Vagina (tissue), 2 donors: Measurements from ENCODE around the gene DIAPH2. TPM values are rescaled to one million over a fixed set of nuclear protein-coding genes. Genes with fewer than 3 reads are reported as not detected.

ENCODE experiments used
- DNase-seq, 2 donors: peaks; one replicate each; pipeline ENCODE4 v3.0.0-alpha.2; 2017; ENCODE audit errors: extremely low spot score in 2 of 2
- H3K27ac ChIP-seq: fragments of 200-600 bp; sonication (generic); one replicate; pipeline ENCODE4 v1.5.1; 2019
- H3K27me3 ChIP-seq: fragments of 200-600 bp; sonication (generic); one replicate; pipeline ENCODE4 v1.5.1; 2019
- H3K36me3 ChIP-seq, 2 donors: fragments of 200-600 bp; sonication (generic); one replicate each; pipeline ENCODE4 v1.5.1; 2017 to 2019
- H3K4me1 ChIP-seq: fragments of 200-600 bp; sonication (generic); one replicate; pipeline ENCODE4 v1.5.1; 2019
- H3K4me3 ChIP-seq, 2 donors: fragments of 200-600 bp; sonication (generic); 1 replicate in 1 of 2; 2 replicates in 1 of 2; pipeline ENCODE4 v1.5.1; 2016 to 2019
- H3K9me3 ChIP-seq: fragments of 200-600 bp; sonication (generic); one replicate; pipeline ENCODE4 v1.5.1; 2019
- POLR2A ChIP-seq, 2 donors: fragments of 450-650 bp; IDR thresholded peaks; one replicate each; pipeline ENCODE4 v1.6.1; 2017; ENCODE audit warnings: antibody characterized with exemption in 2 of 2, mild to moderate bottlenecking in 2 of 2, moderate library complexity in 2 of 2
- POLR2AphosphoS5 ChIP-seq, 2 donors: sonication (generic); formaldehyde crosslinking; IDR thresholded peaks; one replicate each; pipeline ENCODE4 v1.9.0; 2017; ENCODE audit warnings: antibody characterized with exemption in 2 of 2, mild to moderate bottlenecking in 2 of 2, low read depth in 1 of 2; ENCODE audit not compliant: insufficient read depth in 1 of 2
- intact Hi-C: fragments of 100-400 bp; cut with DNase I; formaldehyde crosslinking; loops from one replicate; pipeline ENCODE4 v1.15.1; 2023
- total RNA-seq: library from RNA; depleted of rRNA; stranded (reverse); fragments of >200 nt; gene quantifications from one replicate; pipeline ENCODE4 v1.2.3, GENCODE V29; 2016
- TF ChIP-seq, protein P1 (sequence below), 3 experiments: fragments of 450-650 bp in 2 of 3; fragments of 200-600 bp in 1 of 3; sonication (generic) in 1 of 3; IDR thresholded peaks; one replicate each; pipeline ENCODE4 v1.5.1; 2017 to 2019; ENCODE audit warnings: antibody characterized with exemption in 3 of 3, mild to moderate bottlenecking in 2 of 3, moderate library complexity in 2 of 3

Gene DIAPH2
- total RNA-seq, 1 donor from 2014 or later = 38.8 TPM

- Histone ChIP-seq H3K4me3 (no peak overlapping the region), H3K36me3 (no peaks in the 10 kb centered on the region), H3K27me3 (no peaks in the 10 kb centered on the region), H3K9me3 (no peaks in the 10 kb centered on the region), H3K27ac (no peak overlapping the region), H3K4me1 (no peaks in the 10 kb centered on the region)
- intact Hi-C loops = no loop called here
- TF ChIP-seq POLR2A (IDR thresholded peaks at IDR 0.05) (no peak), POLR2AphosphoS5 (IDR thresholded peaks at IDR 0.05; ENCODE audit: insufficient read depth in 1 of 2, low read depth in 1 of 2) (no peak)
- TF ChIP-seq, protein P1, sequence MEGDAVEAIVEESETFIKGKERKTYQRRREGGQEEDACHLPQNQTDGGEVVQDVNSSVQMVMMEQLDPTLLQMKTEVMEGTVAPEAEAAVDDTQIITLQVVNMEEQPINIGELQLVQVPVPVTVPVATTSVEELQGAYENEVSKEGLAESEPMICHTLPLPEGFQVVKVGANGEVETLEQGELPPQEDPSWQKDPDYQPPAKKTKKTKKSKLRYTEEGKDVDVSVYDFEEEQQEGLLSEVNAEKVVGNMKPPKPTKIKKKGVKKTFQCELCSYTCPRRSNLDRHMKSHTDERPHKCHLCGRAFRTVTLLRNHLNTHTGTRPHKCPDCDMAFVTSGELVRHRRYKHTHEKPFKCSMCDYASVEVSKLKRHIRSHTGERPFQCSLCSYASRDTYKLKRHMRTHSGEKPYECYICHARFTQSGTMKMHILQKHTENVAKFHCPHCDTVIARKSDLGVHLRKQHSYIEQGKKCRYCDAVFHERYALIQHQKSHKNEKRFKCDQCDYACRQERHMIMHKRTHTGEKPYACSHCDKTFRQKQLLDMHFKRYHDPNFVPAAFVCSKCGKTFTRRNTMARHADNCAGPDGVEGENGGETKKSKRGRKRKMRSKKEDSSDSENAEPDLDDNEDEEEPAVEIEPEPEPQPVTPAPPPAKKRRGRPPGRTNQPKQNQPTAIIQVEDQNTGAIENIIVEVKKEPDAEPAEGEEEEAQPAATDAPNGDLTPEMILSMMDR (IDR thresholded peaks at IDR 0.05) = no peak
- DNase-seq = no peak
Observed at GRCh38 chrX:96792047-96792446, 107.4 kb downstream of the DIAPH2 start.

DNA sequence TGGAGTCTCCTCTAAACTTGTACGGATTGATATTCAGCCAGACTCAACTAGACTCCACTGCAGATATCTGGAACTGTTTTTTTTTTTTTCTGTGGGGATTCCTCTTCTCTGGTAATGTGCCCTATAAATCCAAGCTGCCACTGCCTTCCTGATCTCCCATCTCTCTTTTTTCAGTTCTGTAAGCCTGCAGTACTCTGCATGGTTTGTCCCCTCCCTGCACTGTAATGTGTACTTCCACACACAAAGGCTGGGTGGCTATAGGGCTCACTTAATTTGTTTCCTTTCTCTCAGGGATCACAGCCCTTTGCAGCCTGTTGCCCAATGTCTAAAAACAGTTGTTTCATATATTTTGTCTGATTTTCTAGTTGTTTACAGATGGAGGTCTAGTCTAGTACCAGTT, 114.3 kb downstream of the DIAPH2 start:
- no peak for DNase-seq
- H3K4me1 ChIP-seq = no peaks in the 10 kb centered on the region
- intact Hi-C loops = no loop called here
- no peaks in the 10 kb centered on the region for H3K27me3 ChIP-seq
- no peaks in the 10 kb centered on the region for H3K36me3 ChIP-seq
- no peak overlapping the region for H3K4me3 ChIP-seq
- no peak for TF ChIP-seq POLR2A (IDR thresholded peaks at IDR 0.05)
- TF ChIP-seq POLR2AphosphoS5 (IDR thresholded peaks at IDR 0.05; ENCODE audit: insufficient read depth in 1 of 2, low read depth in 1 of 2) = no peak
- TF ChIP-seq, protein P1 (IDR thresholded peaks at IDR 0.05) = no peak
- no peak overlapping the region for H3K27ac ChIP-seq
- no peaks in the 10 kb centered on the region for H3K9me3 ChIP-seq

GRCh38 chrX:96807318-96807717, 122.7 kb downstream of the DIAPH2 start:
- no peaks in the 10 kb centered on the region for H3K36me3 ChIP-seq
- H3K27ac ChIP-seq = no peak overlapping the region
- H3K4me1 ChIP-seq = no peaks in the 10 kb centered on the region
- TF ChIP-seq POLR2A (IDR thresholded peaks at IDR 0.05) (no peak), POLR2AphosphoS5 (IDR thresholded peaks at IDR 0.05; ENCODE audit: insufficient read depth in 1 of 2, low read depth in 1 of 2) (no peak)
- TF ChIP-seq, protein P1 (IDR thresholded peaks at IDR 0.05) = no peak
- no peaks in the 10 kb centered on the region for H3K27me3 ChIP-seq
- H3K9me3 ChIP-seq = no peaks in the 10 kb centered on the region
- intact Hi-C loops = no loop called here
- DNase-seq = no peak
- H3K4me3 ChIP-seq = no peak overlapping the region

GRCh38 chrX:96820935-96821334, 136.3 kb downstream of the DIAPH2 start:
- Histone ChIP-seq H3K4me3 (no peak overlapping the region), H3K27ac (no peak overlapping the region), H3K27me3 (no peaks in the 10 kb centered on the region), H3K4me1 (no peaks in the 10 kb centered on the region), H3K36me3 (no peaks in the 10 kb centered on the region), H3K9me3 (no peaks in the 10 kb centered on the region)
- intact Hi-C loops = no loop called here
- TF ChIP-seq, protein P1 (IDR thresholded peaks at IDR 0.05) = no peak
- TF ChIP-seq POLR2A (IDR thresholded peaks at IDR 0.05) = no peak
- no peak for TF ChIP-seq POLR2AphosphoS5 (IDR thresholded peaks at IDR 0.05; ENCODE audit: insufficient read depth in 1 of 2, low read depth in 1 of 2)
- no peak for DNase-seq

- DNase-seq = no peak
- H3K4me1 ChIP-seq = no peaks in the 10 kb centered on the region
- TF ChIP-seq, protein P1 (IDR thresholded peaks at IDR 0.05) = no peak
- no peak for TF ChIP-seq POLR2AphosphoS5 (IDR thresholded peaks at IDR 0.05; ENCODE audit: insufficient read depth in 1 of 2, low read depth in 1 of 2)
- no peak for TF ChIP-seq POLR2A (IDR thresholded peaks at IDR 0.05)
- intact Hi-C loops = no loop called here
- H3K9me3 ChIP-seq = no peaks in the 10 kb centered on the region
- H3K27me3 ChIP-seq = no peaks in the 10 kb centered on the region
- H3K36me3 ChIP-seq = no peaks in the 10 kb centered on the region
- no peak overlapping the region for H3K4me3 ChIP-seq
- no peak overlapping the region for H3K27ac ChIP-seq
Observed at GRCh38 chrX:96824166-96824565, 139.5 kb downstream of the DIAPH2 start.
